ENCODE data around the gene FMR1NB.

DNA sequence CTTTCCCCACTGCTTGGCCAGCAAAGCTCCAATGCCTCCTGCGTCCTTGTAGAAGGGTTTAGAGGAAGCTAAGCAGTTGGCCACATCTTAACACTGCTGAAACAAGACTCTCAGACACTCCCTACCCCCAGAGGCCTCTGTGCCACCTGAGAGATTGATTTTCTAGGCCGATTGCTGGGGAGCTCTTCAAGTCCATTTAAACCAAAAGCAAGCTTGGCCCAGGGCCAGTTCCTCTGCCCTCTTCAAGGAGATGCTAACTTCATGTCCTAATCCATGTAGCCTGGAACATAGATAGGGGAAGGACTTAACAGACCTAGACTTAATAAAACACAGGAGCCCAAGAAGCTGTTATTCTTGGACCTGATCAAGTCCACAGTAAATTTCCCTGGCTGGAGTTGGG lies 27.2 kb upstream of the FMR1NB start:
- TF ChIP-seq POLR2A (IDR thresholded peaks at IDR 0.05; ENCODE audit: low read length) (no peak), GATA1 (IDR thresholded peaks at IDR 0.05; ENCODE audit: low read depth, low read length) (no peak)
